Measurements from ENCODE around the gene SLC38A5. TPM values are rescaled to one million over a fixed set of nuclear protein-coding genes. Genes with fewer than 3 reads are reported as not detected.
A peak's percentile ranks its signal among the peaks of the same experiment; 100 is the strongest.

The SLC38A5 gene
- total and polyA plus RNA-seq, 7 donors: 1.9 to 68.4 (median 3.9) TPM

- Histone ChIP-seq H3K9me3 (no peaks in the 10 kb centered on the region), H3K4me3 (no peak overlapping the region), H3K27ac (no peak overlapping the region), H3K4me1 (peaks cover 0 to 14% (median 8%) of the 10 kb centered on the region in 4 donors), H3K36me3 (peaks cover 0 to 7% (median 0%) of the 10 kb centered on the region in 4 donors), H3K27me3 (no peaks in the 10 kb centered on the region)
- intact Hi-C loops (cut with DNase I): no loop called here
- no peak for DNase-seq
- 62 to 82% methylated on average over 4 of the region's 4 CpGs for WGBS, 2 donors
- TF ChIP-seq, protein P1, sequence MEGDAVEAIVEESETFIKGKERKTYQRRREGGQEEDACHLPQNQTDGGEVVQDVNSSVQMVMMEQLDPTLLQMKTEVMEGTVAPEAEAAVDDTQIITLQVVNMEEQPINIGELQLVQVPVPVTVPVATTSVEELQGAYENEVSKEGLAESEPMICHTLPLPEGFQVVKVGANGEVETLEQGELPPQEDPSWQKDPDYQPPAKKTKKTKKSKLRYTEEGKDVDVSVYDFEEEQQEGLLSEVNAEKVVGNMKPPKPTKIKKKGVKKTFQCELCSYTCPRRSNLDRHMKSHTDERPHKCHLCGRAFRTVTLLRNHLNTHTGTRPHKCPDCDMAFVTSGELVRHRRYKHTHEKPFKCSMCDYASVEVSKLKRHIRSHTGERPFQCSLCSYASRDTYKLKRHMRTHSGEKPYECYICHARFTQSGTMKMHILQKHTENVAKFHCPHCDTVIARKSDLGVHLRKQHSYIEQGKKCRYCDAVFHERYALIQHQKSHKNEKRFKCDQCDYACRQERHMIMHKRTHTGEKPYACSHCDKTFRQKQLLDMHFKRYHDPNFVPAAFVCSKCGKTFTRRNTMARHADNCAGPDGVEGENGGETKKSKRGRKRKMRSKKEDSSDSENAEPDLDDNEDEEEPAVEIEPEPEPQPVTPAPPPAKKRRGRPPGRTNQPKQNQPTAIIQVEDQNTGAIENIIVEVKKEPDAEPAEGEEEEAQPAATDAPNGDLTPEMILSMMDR (IDR thresholded peaks at IDR 0.05): no peak
- TF ChIP-seq POLR2A (IDR thresholded peaks at IDR 0.05) (no peak), EP300 (IDR thresholded peaks at IDR 0.05) (no peak), POLR2AphosphoS5 (IDR thresholded peaks at IDR 0.05) (no peak)
These were observed 41.5 kb upstream of the SLC38A5 start for GRCh38 chrX:48511560-48511959.

DNA sequence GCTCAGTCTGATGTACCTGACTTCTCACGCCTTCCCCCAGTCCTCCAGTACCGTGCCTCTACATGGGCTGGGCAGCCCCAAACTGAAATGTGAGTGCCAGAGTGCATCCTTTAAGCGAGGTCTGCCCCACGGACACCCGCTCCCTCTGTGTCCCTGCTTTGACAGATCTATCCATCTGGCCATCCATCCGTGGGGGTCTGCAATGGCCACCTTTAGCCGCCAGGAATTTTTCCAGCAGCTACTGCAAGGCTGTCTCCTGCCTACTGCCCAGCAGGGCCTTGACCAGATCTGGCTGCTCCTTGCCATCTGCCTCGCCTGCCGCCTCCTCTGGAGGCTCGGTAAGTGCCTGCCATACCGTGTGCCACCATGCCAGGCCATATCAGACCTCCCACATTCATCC, 39.6 kb upstream of the SLC38A5 start:
- peak overlapping the region in 1 of 4 donors; percentile 83 for H3K27ac ChIP-seq
- no peaks in the 10 kb centered on the region for H3K36me3 ChIP-seq
- intact Hi-C loops (cut with DNase I): loop anchor here (2.0 kb wide), 1 partner anchor 33 kb away; the partner anchor contains the start of gene FTSJ1
- no peaks in the 10 kb centered on the region for H3K27me3 ChIP-seq
- 76 to 78% methylated on average over 11 of the region's 11 CpGs for WGBS, 2 donors
- DNase-seq: no peak
- H3K9me3 ChIP-seq: no peaks in the 10 kb centered on the region
- TF ChIP-seq, protein P1 (IDR thresholded peaks at IDR 0.05): no peak
- TF ChIP-seq POLR2A (IDR thresholded peaks at IDR 0.05): no peak
- TF ChIP-seq POLR2AphosphoS5 (IDR thresholded peaks at IDR 0.05): no peak
- TF ChIP-seq EP300 (IDR thresholded peaks at IDR 0.05): no peak
- H3K4me1 ChIP-seq: peaks cover 0 to 14% (median 8%) of the 10 kb centered on the region in 4 donors
- peak overlapping the region; percentile 62 to 83 (median 71) for H3K4me3 ChIP-seq

- intact Hi-C loops (cut with DNase I): loop anchor here (2.0 kb wide), 1 partner anchor 32 kb away; the partner anchor contains the start of gene FTSJ1
- Histone ChIP-seq H3K4me3 (peak overlapping the region; percentile 62 to 83 (median 71)), H3K4me1 (peaks cover 0 to 14% (median 8%) of the 10 kb centered on the region in 4 donors), H3K36me3 (no peaks in the 10 kb centered on the region), H3K27me3 (no peaks in the 10 kb centered on the region), H3K9me3 (no peaks in the 10 kb centered on the region), H3K27ac (peak overlapping the region; percentile 76 to 83 (median 82))
- WGBS, 2 donors: 3 to 4% methylated on average over 16 of the region's 16 CpGs
- TF ChIP-seq POLR2A (IDR thresholded peaks at IDR 0.05) (no peak), POLR2AphosphoS5 (IDR thresholded peaks at IDR 0.05) (no peak), EP300 (IDR thresholded peaks at IDR 0.05) (no peak)
- TF ChIP-seq, protein P1 (IDR thresholded peaks at IDR 0.05): no peak
- DNase-seq: no peak
These were observed 39.2 kb upstream of the SLC38A5 start for GRCh38 chrX:48509245-48509590.

DNA sequence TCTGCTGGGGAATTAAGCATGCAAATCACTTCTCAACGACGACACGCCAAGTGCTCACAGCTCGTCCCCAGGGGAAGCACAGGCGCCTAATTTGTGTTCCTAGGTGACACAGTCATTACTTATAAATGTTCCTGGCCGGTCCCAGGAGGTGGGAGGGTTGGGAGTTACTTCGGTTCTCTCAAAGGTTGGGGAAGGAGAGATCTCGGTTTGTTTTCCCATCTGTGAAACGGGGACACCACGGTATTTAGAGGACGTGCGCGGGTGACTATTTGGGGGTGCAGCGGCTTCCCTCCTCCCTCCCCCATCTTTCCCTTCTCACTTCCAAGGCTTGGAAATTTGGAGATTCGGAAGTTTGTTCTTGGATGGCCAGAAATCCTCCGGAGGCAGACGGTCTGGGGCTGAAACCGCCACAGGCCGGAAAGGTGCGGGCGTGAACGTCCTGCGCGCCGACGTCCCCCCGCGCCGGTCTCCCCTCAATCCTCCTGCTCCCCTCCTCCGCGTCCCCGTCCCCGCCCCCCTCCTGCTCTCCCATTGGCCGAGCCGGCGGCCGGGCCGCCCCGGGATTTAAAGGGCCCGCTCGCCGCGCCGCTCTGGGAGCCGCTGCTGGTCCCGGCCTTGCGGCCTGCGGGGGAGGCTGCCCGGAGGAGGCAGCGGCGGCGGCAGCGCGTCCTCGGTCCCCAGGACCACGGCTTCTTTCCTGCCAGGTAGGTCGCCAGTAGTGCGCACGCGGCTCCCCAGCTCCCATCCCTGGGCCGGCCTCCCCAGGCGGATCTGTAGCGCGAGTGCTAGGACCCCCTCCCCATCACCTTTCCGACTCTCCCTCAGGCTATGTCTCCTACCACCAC, 38.6 kb upstream of the SLC38A5 start, which contains the start of gene PORCN:
TSS of gene PORCN (plus strand) at position 593 of the 845 bp plus-strand sequence. CDS start 829 bp downstream, outside the sequence.
- no peaks in the 10 kb centered on the region for H3K36me3 ChIP-seq
- H3K27ac ChIP-seq: peak within 1 kb of the TSS; percentile 76 to 83 (median 82)
- peak; percentile 91 for DNase-seq
- H3K4me1 ChIP-seq: peaks cover 0 to 14% (median 8%) of the 10 kb centered on the region in 4 donors
- no peaks in the 10 kb centered on the region for H3K27me3 ChIP-seq
- intact Hi-C loops (cut with DNase I): loop anchor here (2.0 kb wide), 1 partner anchor 32 kb away; the partner anchor contains the start of gene FTSJ1
- no peaks in the 10 kb centered on the region for H3K9me3 ChIP-seq
- H3K4me3 ChIP-seq: peak within 1 kb of the TSS; percentile 62 to 83 (median 71)
- 0 to 1% methylated on average over 65 of the region's 65 CpGs for WGBS, 2 donors
- TF ChIP-seq POLR2AphosphoS5 (IDR thresholded peaks at IDR 0.05) (peak; percentile 56 to 80 (median 71)), POLR2A (IDR thresholded peaks at IDR 0.05) (peak; percentile 41 to 44), EP300 (IDR thresholded peaks at IDR 0.05) (no peak)
- TF ChIP-seq, protein P1 (IDR thresholded peaks at IDR 0.05): no peak
